Stimulated activated CD4-positive, alpha-beta T cell treated with anti-CD3 and anti-CD28 coated beads, Interleukin-4, amount 100 ng/mL, for 48 hours (primary cell): Measurements from ENCODE around the gene FREM1.
A peak's percentile ranks its signal among the peaks of the same experiment; 100 is the strongest.

Experiments used
- DNase-seq, 2 donors: peaks; one replicate each; pipeline ENCODE4 v3.0.0-alpha.2; 2020; ENCODE audit warnings: low read depth in 2 of 2

FREM1 gene

DNA sequence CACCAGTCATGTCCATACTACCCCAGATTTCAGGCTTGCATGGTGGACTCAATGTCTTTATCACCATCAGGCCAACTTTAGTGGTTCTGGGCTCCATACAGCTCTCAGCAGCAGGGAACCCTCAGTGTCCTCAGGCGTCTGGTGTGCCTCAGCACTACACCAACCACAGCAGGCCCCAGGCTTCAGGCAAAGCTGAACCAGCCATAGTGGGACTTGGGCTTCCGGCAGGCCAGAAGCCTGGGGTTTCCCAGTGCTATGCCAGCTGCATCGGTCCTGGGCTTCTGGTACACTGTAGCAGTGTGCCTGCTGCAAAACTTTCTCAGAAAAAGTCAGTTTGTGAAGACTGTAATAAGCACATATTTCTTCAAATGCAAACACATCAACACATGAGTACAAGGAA is 205.9 kb downstream of the FREM1 start:
- DNase-seq: no peak

DNA sequence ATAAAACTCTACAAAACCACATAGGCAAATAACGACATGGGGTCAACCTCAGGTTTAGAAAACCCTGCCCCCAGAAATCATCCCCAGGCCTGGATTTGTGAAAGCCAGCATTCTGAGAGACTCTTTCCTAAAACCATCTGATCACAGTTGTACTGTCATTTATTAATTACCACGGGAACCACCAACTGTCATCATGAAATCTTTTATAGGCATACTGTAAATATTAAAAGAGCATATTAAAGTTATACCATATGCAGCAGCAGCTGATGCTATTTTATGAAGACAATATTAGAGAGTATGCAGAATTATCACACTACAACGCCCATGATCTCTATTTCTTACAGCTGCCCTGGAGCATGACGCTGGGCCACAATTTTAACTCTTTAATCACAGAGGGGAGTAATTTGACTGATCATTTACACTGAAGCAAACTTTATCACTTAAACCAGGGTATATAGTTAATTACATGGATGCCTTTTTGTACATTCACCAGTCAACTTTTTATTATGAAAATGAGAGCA is 208.0 kb downstream of the FREM1 start:
- DNase-seq: no peak

DNA sequence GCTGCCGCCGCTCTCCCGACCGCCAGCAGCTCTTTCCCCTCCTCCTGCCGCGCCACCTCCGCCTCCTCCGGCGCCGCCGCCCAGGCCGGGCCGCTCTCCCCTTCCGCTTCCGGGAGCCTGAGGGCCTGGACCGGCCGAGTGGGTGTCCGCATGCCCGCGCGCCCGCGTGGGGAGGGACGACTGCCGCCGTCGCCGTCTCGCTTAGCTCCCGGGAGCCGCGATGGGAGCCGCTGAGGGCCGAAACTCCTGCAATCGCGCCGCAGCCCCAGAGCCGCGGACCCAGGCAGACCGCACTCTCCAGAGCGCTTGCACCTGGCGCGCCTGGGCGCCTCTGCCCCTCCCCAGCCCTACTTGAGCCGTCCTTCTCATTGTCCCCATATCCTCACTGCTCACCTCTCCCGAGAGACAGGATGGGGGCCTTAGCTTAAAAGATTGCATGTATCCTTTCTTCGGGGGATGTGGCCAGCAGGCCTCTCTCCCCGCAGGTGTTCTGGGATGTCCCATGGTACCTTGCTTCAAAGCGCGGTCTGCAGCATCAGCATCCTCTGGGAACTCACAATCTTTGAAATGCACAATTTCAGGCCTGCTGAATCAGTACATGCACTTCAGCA is 216.9 kb downstream of the FREM1 start, which contains the start of gene ZDHHC21:
ZDHHC21 (minus strand) TSS at position 182 of the 611 bp plus-strand sequence. CDS start 19,092 bp downstream, outside the sequence.
- DNase-seq: peak; percentile 39 to 46

DNA sequence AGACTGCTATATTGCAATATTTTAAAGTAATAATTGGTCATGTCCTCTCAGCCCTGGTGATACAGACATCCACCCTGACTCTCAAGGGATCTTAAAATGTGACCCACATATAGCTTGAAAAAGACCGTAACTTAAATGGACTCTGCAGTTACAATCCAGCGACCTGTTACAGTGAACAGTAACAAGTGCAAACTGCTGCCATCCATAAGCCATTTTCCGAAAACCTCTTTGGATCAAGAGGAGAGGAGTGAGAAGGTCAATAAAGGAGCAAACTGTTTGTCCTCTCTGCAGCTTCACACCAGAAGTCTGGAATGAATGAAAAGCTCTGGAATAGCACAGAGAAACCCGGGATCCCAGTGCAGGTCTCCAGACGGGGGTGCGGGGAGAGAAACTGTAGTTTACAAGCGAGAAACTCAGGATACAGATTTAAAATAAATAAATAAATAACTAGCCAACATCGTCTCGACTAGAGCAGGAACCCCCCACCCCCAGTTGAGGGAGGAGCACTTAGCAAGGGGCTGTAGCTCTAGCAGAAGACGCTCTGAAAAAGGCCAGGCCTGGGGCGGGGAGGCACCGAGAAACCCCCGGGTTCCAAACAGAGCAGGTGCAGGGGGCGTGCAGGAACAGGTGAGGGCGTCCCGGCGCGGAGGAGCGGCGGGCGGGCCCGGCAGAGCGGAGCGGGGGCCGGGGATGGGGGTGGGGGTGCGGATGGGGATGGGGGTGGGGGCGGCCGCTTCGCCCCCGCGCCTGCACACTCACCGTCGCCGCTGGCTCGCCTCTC is 217.6 kb downstream of the FREM1 start:
- peak; percentile 2 to 8 for DNase-seq

DNA sequence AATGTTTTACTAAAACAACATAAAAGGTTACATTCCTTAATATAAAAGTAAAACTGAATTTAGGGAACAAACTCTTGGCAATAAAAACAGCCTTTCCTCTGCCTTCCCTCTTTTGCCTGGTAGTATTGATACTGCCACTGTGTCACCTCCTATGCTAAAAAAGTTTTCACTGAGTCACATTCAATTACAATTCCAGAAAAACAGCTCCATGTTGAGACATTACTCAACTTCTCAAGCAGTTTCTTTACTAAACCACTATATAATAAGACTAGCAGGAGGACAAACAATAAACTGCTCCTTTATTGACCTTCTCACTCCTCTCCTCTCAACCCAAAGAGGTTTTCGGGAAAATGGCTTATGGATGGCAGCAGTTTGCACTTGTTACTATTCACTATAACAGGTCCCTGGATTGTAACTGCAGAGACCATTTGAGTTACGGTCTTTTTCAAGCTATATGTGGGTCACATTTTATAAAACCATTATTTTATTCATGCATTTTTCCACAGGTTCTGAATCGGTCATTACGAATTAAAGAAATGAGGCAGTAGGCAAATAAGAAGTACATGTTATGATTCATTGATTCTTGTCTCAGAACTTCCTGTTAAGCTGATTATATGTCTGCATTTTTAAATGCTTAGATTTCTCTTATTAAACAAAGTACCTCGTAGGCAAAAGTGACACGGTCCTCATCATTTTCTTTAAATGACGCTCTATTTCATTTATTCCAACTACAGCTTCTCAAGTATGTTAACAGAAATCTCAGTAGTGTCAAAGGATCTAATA is 219.1 kb downstream of the FREM1 start:
- DNase-seq: no peak

DNA sequence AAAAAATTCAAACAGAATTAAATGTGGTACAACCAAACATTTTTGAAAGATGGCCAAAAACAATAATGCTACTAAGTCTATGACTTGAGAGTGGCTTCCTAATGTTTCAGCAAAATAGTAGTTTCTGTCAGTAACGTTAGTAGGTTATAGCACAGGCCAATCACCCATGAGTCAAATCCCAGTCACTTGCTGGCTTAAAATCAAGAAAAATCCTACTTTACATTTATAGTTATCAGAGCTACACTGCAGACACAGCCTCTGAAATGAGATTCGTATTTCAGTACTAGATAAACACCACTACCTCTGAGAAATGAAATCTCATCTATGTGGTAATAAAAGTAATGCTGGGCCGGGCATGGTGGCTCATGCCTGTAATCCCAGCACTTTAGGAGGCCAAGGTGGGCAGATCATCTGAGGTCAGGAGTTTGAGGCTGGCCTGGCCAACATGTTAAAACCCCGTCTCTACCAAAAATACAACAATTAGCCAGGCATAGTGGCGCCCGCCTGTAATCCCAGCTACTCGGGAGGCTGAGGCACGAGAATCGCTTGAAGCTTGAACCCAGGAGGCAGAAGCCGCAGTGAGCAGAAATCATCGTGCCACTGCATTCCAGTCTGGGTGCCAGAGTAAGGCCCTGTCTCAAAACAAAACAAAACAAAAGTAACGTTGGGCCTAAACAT is 223.0 kb downstream of the FREM1 start:
- DNase-seq: no peak

- DNase-seq: no peak
Measured at GRCh38 chr9:14686168-14686567, 224.1 kb downstream of the FREM1 start.
